NCI-H128 (cell line): ENCODE data around the gene TTC33.

Source experiments
- DNase-seq: peaks from one replicate; lab custom pipeline; 2025; ENCODE audit not compliant: unreplicated experiment; lab: John Stamatoyannopoulos, UW

Gene TTC33

DNA sequence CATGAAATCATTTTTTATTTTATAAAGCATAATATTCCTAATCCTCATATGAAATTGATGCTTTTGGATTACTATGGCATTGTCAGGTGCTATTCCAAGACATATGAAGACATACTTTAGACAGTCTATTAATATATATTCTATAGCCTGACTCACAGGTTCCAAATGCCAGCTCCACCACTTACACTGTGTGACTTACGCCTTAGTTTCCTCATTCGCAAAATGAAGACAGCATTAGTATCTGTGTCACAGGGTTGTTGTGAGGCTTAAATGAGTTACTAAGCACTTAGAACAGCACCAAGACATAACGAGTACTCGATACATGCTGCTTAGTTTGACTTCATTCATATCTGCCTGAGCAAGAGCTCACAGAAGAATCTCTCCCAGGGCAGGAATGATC, 208.2 kb downstream of the TTC33 start:
- DNase-seq = no peak

DNA sequence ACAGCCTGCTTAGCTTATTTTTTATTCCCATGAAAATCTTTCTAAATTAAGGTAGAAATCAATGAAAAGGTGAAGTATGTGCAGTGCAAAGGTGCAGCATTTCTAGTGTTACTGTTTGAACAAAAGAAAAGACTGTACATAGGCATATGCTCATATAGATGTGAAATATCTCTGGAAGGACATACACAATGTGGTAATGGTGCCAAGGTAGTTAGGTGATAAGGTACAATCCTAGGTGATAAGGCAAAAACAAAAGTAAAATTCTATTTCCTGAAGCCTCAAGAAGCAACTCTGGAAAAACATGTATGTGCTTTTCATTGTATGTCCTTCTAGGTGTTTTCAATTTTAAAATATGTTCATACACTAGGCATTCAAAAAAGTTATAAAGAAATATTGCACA, 215.5 kb downstream of the TTC33 start:
- no peak for DNase-seq

DNA sequence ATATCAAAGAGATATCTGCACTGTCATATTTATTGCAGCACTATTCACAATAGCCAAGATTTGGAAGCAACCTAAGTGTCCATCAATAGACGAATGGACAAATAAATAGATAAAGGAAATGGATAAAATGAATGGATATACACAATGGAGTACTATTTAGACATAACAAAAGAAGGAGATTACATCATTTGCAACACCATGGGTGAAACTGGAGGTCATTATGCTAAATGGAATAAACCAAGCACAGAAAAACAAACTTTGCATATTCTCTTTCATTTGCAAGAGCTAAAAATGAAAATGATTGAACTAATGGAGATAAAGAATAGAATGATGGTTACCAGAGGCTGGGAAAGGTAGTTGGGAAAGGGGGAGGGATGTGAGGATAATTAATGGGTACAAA, 231.1 kb downstream of the TTC33 start:
- DNase-seq = no peak

DNA sequence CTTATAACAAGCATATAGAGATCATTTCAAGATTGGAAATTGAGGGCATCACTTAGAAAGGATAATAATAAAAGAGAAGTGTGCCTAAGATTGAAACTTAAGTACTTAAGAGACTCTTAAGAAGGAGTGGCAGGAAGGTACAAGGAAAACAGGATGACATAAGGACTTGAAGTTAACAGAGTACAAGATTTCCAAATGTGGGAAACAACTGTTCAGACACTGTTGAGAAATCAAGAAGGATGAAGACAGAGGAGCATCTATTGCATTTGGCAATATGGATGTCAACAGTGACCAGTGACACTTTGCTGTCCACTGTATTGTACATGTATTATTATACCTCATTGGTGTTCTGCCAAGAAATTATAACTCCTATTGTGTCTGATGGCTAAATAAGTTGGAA, 233.8 kb downstream of the TTC33 start:
- DNase-seq = no peak

DNA sequence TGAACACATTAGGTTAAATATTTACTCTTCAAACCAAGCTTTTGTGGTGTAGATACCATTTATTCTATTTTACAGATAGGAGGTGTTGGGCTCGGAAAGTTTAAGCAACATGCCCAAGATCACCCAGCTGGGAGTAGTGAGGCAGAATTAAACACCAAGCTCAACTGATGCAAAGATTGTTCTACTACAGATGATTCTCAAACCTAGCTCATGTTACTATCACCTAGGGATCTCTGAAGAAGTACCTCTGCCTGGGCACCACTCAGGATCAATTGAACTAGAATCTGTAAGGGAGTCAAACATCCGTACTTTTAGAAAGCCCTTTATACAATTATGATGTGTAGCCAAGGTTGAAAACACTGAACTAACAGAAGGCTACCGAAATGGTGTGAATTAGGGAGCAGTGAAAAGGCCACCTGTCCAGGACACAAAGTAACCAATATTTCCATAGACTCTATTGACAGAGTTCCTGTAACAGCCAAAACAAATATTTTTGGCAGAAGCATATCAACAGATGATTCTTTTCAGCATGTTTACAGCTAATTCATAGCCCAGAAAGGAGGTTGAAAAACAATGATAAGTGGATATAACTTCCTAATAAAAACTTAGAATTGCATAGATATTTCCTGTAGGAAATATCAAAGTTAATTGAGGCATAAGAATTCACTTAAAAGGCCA, 234.5 kb downstream of the TTC33 start:
- no peak for DNase-seq

DNA sequence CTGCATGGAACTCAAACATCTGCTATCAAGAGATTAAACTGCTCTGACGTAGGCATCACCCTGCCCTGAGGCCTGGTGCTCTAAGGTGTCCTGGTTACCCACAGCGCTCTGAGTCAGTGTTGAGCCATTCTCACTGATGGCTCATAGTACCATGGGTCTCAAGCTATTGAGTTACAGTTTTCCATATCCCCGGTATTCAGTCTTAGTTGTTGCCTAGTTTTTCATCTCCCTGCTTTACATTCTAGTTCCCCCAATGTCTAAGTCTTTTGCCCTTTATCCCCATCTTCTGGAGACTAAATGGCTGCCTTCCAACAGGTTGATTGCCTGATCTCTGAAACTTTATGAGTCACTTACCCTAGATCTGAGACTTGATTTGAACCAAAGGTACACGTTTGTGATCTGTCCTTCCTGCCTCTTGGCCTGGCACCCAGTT, 237.3 kb downstream of the TTC33 start:
- no peak for DNase-seq

DNA sequence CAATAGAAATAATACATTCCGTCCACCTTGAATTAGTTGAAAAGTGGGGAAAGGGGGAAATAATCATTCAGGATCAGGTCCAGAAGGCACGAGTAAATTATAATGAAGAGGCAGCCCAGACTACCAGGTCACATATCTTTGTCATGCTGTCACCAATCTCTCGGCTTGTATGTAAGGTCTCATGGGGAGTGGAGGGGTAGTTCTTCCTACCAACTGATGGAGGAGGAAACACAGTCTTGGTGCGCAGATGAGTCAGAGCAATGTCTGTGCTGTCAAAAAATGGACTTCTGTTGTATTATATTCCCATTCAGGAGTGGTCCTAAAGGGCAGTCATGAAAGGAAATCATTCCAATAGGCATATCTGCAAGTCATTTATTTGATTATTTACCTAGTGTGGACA, 240.3 kb downstream of the TTC33 start:
- DNase-seq = no peak

DNA sequence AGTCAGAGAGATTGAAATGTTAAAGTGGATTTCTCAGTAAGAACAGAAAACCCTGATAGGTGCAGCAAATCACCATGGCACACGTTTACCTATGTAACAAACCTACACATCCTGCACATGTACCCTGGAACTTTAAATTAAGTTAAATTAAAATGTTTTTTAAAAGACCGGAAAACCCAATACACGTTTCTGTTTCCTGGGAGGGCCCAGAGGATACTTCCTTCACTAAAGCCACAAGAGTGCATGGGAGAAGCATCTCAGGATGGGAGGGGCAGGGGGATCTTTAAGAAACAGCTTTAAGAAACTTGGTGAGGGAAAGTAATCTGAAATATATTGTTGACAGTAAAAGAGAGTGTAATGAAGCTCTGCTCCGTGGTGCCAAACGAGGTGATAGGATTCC, 240.8 kb downstream of the TTC33 start:
- no peak for DNase-seq

DNA sequence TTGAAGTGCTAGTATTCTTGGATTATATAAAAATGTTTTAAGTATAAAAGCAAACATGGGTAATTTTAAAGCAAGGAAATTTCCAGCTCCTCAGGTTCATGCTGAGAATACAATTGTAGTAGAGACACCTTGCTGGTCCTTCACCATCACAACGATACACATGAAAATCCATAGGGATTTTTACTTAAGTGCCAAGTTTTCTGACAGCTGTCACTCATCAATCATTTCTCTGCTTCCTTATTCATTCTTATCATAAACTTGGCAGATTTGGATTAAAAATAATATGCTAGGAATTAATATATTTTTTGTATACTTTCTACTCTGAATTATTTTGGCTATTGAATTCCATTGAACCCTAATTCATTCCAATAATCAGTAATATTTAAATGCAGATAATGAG, 244.0 kb downstream of the TTC33 start:
- DNase-seq = no peak

DNA sequence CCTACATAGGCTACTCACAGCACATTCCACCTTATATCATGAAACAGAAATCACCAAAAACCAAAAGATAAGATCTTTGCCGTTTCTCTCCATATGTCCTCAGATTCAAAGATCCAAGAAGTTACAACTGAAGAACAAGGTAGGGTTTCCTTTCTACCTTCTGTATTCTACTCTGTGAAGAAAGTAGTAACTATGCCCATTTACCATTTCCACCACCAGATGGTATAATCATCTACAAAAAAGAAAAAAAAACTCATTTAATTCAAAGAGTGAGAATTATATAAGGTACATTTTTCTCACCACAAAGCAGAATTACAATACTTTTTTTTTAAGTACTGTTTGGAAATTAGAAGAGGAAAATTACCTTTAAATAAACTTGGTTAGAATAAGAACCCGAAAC, 248.7 kb downstream of the TTC33 start:
- no peak for DNase-seq

DNA sequence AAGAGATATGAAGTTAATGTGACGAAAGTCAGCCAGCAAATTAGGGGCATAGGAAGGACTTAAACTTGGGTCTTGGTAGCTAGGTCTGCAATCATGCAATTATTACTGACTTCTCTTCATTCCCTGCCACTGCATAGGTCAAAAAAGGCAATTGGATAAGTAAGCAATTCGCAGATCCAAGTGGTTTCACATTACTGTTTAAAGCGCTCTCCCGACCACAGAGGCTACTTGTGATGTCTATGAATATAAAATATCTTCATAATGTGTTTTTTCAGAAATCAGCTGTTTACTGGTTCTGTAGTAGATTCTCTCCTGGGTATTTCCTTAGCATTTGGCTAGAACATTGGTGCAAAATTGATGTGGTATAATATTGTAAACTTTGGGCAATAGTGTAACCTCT, 250.7 kb downstream of the TTC33 start:
- no peak for DNase-seq

DNA sequence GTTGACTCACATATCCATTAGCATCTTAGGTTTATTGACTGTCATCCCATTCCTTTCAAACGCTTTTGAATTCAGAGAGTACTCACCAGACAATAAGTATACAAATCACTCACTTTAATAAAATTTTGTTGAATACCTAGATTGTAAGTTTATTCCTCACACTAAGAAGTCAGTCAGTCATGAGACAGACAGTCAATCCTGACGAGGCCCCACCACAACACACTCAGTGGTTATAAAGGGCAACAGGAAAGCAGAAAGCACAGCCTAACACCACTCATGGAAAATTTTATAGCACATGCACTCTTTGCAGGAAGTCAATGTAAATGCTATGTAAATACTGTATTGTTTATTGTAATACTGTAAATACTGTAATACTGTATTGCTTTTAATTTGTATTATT, 252.3 kb downstream of the TTC33 start:
- DNase-seq = no peak

DNA sequence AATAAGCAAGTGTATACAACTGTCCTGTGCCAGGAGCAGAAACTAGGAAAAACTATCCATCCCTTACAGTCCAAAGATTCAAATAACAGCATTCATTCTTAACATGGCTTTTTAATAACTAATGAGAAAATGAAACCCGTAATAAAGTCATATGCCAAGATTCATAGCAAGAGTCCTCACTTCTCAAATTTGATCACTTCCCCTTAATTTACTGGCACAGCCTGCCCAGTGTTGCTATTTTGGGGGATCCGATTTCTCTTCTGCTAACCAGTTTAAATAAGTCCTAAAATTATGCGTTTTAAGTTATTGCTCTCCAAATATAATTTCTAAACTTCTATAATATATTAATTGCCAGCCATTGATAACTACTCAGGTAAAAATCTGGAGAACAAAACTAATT, 253.0 kb downstream of the TTC33 start:
- DNase-seq = no peak

DNA sequence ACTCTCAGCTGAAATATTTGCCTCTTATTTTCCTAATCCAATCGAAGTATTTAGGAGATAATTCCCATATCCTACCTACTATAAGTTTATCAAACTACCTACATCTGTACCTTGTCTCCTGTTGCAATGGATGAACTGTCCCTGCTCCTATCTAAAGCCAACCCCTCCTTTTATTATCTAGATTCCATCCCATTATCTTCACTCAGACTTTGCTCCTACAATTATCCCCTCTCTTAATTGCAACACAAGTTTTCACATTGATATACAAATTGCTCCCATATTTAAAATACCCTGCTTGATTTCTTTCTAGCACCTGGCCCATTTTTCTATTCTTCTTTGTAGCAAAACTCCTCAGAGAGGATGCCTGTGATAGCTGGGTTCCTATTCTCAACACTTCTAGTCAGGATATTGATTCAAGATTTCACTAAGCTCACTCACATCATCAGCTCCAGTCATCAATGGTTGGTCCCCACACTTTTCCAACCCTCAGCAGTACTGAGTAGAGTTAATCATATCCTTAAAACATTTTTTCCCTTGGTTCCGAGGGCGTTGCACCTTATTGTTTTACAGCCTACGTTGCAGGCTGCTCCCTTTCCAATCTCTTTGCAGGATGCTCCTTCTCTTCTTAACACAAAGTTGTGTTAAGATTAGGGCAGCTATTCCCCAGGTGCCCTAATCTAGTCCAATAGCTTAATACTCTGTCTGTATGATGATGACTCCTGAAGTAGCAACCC, 253.9 kb downstream of the TTC33 start:
- no peak for DNase-seq

DNA sequence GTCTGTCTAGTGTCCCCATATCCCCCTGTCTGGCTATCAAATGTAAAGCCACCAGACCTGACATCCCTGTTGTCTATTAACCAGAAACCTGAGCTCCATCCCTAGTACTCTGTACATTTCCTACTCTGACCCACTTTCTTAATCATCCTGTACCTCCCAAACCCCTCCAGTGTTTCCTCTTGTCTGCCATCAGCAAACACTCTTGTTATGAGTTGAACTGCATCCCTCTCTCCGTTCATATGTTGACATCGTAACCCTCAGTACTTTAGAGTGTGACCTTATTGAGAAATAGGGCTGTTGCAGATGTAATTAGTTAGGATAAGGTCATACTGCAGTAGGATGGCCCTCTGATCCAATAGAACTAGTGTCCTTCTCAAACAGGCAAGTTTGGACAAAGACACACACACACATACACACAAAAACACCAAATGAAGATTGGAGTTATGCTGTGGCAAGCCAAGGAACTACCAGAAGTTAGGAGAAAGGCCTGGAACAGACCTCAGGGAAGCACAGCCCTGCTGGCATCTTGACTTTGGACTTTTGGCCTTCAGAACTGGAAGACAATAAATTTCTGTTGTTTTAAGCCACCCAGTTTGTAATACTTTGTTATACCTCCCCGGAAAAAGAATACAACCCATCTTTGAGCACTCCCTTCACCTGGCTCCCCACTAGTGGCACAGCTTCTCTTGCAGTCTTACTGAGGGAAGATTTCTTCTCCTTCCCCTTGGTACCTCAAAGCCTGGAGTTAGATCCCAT, 256.1 kb downstream of the TTC33 start:
- no peak for DNase-seq

DNA sequence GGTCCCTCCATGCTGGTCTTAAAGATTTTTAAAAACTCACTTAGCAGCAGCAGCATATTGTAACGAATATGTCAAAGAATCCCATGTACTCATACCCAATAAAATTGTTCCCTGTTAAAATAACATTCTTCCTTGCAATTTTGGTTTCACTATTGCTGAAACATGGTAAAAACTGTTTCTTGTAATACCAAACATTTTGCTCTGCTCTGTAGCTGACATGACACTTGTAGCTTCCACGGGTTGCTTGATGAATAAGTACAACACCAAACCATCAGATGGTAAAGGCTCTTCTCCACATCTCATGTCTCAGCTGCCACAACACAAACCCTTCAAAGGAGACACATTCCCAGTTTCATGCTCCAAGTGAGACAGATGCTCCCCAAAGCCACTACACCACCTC, 256.8 kb downstream of the TTC33 start:
- DNase-seq = no peak

DNA sequence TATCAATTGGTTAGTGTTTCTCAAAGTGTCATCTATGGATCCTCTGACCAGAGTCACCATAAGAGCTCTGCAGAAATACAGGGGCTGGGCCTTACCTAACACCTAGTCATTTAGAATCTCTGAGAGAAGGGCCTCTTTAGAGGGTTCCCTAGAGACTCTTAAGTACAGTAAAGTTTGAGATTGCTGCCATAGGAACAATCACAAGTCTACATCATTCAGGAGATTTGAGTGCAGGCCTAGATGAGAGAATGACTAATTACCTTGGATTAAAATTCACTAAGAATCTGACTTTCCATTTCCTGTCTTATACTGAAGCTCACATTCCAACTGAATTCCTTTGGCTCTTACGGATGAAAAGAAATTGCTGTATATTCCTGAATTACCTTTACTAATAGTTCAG, 258.2 kb downstream of the TTC33 start:
- DNase-seq = no peak

DNA sequence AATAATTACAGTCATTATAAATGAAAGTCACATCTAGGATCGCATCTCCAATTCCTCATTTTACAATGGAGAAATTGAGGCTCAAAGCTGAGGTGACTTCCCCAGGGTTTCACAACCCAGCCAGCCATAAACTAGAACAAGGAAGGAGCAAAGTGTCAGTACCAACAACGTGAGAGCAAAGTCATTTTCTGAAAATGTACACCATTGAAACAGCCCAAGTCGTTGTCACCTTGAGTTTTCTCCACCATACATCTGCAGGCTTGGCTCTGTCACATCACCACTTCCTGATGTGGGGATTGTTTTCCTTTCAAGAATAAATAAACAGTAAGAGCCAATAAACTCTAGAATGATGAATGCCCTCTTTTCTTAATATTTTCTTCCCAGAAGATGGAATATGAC, 260.5 kb downstream of the TTC33 start:
- DNase-seq = no peak

DNA sequence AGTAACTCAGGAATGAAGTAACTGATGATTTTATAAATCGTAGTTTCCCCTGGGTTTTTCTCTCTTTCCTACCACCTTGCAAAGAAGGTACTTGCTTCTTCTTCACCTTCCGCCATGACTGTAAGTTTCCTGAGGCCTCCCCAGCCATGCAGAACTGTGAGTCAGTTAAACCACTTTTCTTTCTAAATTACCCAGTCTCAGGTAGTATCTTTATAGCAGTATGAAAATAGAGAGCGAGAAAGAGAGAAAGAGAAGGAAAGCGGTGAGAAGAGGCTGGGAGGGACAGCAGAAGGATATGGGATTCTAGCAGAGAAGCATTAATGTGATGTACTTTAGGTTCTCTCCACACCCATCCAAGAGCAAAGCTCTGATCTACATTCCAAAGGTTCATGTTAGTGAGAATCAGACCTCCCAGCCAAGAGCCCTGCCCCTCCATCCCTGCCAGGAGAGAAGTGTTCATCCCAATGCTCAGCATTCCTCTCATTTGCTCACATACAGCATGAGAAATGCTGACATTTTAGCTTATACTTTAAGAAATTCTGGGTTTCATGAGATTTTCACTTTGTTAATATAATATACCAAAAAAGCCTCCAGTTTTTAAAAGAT, 261.0 kb downstream of the TTC33 start:
- no peak for DNase-seq

DNA sequence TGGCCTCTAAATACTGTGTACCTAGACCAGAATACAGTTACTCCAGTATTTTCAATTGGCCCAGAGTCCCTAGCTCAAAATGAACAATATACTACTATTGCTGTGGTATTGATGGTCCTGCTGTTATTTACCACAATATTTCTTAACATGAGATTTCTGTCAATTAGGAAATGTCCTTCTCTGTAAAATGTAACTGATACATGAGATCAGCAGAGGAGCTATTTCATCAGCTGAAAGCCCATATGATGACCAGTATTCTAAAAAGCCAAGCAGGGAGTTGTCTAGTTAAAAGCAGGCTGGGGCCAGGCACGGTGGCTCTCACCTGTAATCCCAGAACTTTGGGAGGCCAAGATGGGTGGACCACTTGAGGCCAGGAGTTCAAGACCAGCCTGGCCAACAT, 263.7 kb downstream of the TTC33 start:
- DNase-seq = no peak

DNA sequence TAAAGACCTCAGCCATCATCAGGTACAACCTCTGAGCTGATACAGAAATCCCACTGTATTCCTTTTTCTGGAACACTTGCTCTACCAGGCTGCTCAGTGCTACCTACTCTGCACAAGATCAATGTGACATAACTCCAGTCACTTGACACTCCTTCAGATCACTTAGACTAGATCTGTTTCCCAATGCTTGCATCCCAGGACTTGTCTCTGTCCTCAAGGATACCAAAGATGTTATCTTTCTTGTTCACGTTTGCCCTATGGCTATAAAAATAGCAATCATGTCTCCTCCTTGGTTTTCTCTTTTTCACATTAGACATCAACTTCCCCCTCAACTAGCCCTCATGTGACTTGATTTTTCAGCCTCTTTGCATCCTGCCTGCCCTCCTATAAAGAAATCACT, 264.1 kb downstream of the TTC33 start:
- DNase-seq = no peak
